ENCODE data around the gene HS6ST1. TPM values are rescaled to one million over a fixed set of nuclear protein-coding genes. Genes with fewer than 3 reads are reported as not detected.

Gene HS6ST1
- total RNA-seq, 2 donors from 2014 or later = 19.0 to 25.8 TPM

DNA sequence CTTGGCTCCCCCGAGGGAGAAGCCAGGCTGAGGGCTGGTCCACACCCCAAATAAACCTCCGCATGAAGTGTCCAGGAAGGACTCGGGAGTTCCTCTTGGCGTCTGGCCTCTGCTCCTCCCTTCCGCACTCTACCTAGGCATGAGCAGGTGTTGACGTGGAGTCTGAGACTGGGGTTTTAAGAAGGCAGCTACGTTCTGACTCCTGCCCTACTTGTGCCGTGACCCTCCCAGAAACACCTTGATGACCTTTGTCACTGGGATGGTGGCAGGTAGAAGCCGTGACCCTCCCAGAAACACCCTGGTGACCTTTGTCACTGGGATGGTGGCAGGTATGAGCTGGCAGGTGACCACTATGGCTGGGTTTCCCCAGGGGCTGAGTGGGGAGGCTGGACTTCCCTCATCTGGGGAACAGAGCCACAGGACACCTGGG, 54.8 kb downstream of the HS6ST1 start:
- H3K9me3 ChIP-seq = no peaks in the 10 kb centered on the region
- DNase-seq (ENCODE audit: low spot score) = no peak

DNA sequence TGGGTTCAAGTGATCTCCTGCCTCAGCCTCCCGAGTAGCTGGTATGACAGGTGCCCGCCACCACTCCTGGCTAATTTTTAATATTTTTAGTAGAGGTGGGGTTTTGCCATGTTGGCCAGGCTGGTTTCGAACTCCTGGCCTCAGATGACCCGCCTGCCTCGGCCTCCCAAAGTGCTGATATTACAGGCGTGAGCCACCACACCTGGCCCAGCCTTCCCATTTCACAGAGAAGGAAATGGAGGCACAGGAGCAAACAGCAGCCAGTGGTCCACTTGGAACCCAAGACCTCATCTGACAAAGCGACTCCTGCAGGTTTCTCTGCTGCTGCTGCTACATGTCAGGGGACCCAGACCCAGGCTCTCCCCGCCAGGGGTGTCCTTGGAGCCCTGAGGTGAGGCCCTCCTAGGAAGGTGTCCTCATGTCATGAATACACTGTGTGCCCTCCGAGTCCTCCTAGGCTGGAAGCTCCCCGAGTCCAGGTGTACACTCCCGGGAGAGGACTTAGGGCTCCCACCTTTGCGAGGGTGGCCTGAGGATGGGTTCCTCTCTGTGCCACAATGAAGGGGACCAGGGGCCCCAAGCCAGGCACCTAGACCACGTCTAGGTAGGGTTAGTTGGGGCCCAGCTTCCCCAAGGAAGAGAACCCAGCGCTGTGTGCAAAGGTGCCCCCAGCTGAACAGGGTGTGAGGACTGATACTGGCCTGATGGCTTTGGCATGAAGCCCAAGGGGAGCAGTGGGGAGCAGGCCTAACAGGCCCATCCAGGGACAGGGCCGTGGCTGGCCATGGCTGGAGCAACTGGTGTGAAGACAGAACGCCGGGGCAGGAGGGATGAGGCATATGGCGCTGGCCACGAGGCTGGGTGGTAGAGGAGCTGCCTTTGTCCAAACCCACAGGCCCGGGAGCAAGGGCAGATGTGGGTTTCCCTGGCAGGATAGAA, 56.1 kb downstream of the HS6ST1 start:
- Histone ChIP-seq H3K9me3 (no peaks in the 10 kb centered on the region), H3K27ac (no peak overlapping the region), H3K27me3 (no peaks in the 10 kb centered on the region), H3K4me1 (no peaks in the 10 kb centered on the region), H3K4me3 (no peak overlapping the region), H3K36me3 (no peaks in the 10 kb centered on the region)
- TF ChIP-seq, protein P1, sequence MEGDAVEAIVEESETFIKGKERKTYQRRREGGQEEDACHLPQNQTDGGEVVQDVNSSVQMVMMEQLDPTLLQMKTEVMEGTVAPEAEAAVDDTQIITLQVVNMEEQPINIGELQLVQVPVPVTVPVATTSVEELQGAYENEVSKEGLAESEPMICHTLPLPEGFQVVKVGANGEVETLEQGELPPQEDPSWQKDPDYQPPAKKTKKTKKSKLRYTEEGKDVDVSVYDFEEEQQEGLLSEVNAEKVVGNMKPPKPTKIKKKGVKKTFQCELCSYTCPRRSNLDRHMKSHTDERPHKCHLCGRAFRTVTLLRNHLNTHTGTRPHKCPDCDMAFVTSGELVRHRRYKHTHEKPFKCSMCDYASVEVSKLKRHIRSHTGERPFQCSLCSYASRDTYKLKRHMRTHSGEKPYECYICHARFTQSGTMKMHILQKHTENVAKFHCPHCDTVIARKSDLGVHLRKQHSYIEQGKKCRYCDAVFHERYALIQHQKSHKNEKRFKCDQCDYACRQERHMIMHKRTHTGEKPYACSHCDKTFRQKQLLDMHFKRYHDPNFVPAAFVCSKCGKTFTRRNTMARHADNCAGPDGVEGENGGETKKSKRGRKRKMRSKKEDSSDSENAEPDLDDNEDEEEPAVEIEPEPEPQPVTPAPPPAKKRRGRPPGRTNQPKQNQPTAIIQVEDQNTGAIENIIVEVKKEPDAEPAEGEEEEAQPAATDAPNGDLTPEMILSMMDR (IDR thresholded peaks at IDR 0.05) = no peak
- DNase-seq (ENCODE audit: low spot score) = no peak

More for the DNA sequence above, 54.8 kb downstream of the HS6ST1 start:
- TF ChIP-seq, protein P1 (IDR thresholded peaks at IDR 0.05) = no peak
- Histone ChIP-seq H3K27me3 (no peaks in the 10 kb centered on the region), H3K27ac (no peak overlapping the region), H3K4me1 (no peaks in the 10 kb centered on the region), H3K36me3 (no peaks in the 10 kb centered on the region), H3K4me3 (no peak overlapping the region)

DNA sequence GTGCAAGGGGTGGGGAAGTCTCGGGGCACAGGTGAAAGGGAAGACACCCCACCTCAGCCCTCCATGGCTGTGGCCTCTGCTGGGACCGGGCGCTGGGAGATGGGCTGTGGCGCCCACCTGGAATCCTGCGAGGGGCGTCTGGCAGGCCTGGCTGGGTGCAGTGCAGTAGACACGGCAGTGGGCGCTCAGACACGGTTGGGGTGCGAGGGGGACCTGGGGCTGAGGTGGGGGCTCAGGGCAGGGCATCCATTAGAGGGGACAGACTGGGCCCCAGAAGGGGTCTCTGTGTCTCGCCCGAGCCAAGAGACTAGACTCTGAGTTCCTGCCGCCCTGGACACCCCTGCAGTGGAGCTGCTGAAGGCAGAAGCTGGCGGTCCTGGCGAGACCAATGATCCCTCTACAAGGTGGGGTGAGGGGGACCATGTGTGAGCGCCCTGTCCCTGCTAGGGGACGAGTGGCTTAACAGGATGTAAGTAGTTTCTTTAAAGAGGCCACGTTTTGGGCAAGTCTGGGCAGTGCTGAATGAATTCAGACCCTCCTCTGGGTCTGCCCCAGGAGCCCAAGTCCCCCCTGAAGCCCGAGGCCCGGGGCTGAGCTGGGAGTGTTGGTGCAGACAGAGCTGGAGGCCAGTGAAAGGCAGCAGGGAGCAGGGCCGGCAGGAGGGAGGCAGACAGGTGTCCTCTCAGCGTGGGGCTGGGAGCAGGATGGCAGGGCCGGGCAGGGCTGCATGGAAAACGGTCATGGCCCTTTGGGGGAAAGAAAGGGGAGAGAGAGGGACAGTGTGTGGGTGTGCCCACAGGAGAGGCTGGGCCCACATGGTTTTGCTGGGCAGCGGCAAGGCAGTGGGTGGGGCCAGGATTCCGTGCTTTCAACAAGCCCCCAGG, 57.2 kb downstream of the HS6ST1 start:
- TF ChIP-seq, protein P1 (IDR thresholded peaks at IDR 0.05) = no peak
- no peaks in the 10 kb centered on the region for H3K9me3 ChIP-seq

DNA sequence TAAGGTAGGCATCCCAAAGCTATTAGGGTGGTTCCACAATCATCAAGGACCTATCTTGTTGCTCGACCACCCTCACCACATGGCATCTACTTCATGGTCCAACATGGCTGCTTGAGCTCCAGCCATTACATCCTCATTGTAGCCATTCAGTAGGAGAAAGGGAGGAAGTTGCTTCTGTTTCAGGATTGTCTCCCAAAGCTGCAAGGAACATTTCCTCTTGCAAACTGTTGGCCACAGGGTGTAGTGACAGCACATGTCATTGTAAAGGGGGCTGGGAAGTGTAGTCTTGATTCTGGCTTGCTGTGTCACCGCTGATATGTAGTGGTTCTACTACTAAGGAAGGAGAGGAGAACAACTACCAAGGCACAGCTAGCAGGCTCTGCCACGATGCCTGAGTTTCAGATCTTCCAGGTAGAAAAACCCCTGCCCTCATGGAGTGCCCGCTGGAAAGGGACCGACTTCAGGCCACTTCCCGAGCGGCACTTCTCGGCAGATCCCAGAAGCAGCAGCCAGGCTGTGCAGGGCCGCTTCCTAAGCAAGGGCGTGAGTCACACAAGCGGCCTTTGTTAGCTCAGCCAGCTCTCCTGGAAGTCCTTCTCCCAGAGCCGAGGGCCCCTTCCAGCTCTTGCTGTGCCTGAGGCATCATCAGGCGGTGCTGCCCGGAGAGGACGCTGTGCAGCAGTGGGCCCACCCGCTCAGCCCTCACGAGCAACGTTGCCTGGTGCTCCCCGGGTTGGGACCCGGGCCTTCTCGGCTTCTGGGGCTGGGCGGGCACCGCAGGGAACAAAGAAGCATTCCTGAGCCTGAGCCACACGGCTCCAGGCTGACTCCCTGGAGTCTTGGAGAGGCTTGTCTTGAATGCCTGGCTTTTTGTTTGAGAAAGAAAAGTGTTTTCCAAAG, 58.2 kb downstream of the HS6ST1 start:
- no peaks in the 10 kb centered on the region for H3K36me3 ChIP-seq
- no peaks in the 10 kb centered on the region for H3K9me3 ChIP-seq
- DNase-seq (ENCODE audit: low spot score) = peak; percentile 82
- peak overlapping the region in 1 of 2 donors; percentile 17 for H3K4me3 ChIP-seq
- TF ChIP-seq, protein P1 (IDR thresholded peaks at IDR 0.05) = peak in 1 of 2 donors; percentile 15
- H3K4me1 ChIP-seq = no peaks in the 10 kb centered on the region
- peak overlapping the region in 1 of 2 donors; percentile 40 for H3K27ac ChIP-seq
- H3K27me3 ChIP-seq = no peaks in the 10 kb centered on the region

More for the DNA sequence above, 57.2 kb downstream of the HS6ST1 start:
- no peak for DNase-seq (ENCODE audit: low spot score)
- Histone ChIP-seq H3K36me3 (no peaks in the 10 kb centered on the region), H3K27ac (peak overlapping the region in 1 of 2 donors; percentile 40), H3K27me3 (no peaks in the 10 kb centered on the region), H3K4me3 (no peak overlapping the region), H3K4me1 (no peaks in the 10 kb centered on the region)

DNA sequence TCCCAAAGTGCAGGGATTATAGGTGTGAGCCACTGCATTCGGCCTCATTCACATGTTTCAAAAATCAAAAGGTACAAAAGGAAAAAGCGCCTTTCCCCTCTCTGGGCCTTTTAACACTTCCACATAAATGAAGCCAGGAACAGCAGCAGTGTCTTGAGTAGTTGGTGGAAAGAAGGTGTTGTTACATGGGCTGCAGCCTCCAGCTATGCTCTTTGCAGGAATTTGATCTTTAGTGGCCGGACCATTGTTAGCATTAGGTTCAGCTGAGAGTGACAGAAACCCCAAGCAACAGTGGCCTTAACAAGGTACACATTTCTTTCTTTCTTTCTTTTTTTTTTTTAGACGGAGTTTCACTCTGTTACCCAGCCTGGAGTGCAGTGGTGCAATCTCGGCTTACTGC, 59.1 kb downstream of the HS6ST1 start:
- Histone ChIP-seq H3K4me3 (no peak overlapping the region), H3K27me3 (no peaks in the 10 kb centered on the region), H3K36me3 (no peaks in the 10 kb centered on the region), H3K4me1 (no peaks in the 10 kb centered on the region), H3K9me3 (no peaks in the 10 kb centered on the region), H3K27ac (no peak overlapping the region)
- TF ChIP-seq, protein P1 (IDR thresholded peaks at IDR 0.05) = no peak
- DNase-seq (ENCODE audit: low spot score) = no peak

Data from right atrium auricular region (tissue), 2 donors.